8988T (cell line): ENCODE measurements around the gene PEX11G.

Experiments used
- DNase-seq: peaks from one replicate; pipeline ENCODE4 v3.0.0; 2011

The PEX11G gene

DNA sequence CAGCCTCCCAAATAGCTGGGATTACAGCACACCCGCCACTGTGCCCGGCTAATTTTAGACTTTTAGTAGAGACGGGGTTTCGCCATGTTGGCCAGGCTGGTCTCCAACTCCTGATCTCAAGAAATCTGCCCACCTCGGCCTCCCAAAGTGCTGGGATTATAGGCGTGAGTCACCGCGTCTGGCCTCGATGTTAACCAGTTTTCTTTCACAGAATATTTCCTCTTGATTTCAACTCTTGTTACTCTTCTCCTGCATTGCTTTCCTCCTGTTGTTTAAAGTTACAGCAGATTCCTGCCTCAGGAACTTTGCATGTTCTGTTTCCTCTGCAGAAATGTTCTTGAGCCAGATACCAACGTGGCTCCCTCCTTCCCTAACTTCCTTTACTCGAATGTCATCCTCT is 3.7 kb upstream of the PEX11G start:
- no peak for DNase-seq

DNA sequence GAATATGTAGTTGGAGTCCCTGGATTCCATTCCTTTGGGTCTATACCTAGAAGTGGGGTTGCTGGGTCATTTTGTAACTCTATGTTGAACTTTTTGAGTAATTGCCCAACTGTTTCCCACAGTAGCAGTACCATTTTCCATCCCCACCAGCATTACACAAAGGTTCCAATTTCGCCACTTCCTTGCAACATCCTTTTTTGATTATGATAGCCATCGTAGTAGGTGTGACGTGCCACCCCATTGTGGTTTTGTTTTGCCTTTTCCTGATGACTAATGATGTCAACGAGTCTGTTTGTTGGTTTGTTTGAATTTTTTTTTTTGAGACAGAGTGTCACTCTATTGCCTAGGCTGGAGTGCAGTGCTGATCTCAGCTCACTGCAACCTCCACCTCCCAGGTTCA is 3.3 kb upstream of the PEX11G start:
- DNase-seq, result no peak

DNA sequence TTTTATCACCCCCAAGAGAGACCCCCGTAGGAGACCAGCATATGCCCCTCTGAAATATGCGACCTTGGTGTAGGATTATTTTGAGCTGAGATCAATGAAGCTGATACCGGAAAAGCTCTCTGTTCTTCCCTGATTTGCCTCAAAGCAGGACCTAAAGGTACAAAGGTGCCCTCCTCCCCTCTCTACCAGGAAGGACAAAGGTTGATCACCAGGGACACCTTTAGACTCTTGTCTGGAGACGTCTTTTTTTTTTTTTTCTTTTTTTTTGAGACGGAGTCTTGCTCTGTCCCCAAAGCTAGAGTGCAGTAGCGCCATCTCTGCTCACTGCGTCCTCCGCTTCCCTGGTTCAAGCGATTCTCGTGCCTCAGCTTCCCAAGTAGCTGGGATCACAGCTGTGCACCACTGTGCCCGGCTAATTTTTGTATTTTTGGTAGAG is 792 bp upstream of the PEX11G start:
- DNase-seq, result no peak

DNA sequence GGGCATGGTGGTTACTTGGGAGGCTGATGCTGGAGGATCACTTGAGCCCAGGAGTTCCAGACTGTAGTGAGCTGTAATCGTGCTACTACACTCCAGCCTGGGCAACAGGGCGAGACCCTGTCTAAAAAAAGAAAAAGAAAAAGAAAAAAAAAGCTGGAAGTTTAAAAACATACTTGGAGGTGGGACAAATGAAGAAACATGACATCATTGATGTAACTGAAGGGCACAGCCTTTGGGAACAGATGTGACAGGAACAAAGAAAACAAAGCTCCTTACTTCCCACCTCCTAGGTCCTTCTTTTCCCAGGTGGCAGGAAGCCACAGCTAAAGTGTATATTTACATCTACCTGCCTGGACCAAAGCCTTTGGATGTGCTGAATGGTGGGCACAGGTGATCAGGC is 1.9 kb downstream of the PEX11G start:
- no peak for DNase-seq

DNA sequence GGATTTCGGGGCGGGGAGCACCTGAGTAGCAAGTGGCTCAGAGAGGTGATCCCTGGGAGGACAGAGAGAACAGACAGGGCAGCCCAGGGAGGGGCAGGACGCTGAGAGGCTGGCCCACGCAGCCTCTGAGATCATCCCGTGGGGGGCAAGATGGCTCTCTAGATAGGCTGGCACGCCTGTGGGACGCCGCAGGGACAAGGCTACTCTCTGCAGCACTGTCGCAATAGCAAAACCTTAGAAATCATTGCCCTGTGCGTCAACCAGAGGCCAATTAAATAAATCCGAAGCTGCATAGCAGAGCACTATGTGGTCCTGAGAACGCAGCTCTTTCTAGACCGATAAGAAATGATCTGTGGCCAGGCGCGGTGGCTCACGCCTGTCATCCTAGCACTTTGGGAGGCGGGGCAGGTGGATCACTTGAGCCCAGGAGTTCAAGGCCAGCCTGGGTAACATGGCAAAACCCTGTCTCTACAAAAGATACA is 5.1 kb downstream of the PEX11G start:
- DNase-seq, result no peak

DNA sequence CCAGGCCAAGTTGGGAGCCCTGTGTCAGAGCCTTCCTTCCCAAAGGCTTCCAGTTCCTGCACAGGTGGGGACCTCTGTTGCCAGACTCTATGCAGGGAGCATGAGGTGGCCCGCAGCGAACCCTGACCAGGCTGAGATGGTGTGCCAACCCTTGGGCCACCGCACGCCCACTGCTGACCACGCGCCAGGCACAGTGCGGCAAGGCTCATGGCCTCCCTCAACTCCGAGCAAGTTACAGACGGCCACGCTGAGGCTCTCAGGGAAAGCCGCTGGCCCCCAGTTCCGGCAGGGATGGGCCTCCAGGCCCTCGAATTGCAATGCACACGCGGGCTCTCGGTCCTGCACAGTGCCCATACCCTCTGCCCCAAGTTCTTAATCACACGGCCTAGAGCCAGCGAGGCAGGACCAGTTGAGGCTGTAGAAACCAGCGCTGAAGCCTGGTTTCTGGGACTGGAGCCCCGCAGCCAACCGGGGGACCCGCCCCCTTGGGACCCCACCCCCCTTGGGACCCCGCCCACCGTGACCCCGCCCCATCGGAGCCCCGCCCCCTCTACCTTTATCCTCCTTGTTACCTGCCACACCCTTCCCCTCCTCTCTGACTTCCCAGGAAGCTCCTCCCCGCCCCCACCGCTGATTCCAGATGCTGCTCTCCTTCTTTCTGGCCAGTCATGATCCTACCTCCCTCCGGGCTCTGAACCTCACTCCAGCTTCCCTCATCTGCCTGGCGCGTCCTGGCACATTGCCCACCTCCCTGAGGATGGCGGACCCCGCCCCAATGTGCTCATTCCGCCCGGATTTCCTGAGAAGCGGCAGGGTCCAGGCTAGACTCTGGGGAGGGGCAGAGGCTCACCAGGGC is 6.0 kb downstream of the PEX11G start:
- no peak for DNase-seq

DNA sequence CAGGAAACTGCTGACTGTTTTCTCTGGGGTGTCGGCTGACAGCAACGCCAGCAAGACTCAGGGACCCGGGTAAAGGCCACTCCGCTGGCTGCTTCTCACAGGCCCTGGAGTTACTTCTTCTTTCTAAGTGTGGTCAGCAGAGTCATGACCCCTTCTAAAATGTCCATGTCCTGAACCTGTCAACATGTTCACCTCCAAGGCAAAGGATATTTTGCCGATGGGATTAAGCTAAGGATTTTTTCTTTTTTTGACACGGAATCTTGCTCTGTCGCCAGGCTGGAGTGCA is 7.9 kb downstream of the PEX11G start:
- no peak for DNase-seq

DNA sequence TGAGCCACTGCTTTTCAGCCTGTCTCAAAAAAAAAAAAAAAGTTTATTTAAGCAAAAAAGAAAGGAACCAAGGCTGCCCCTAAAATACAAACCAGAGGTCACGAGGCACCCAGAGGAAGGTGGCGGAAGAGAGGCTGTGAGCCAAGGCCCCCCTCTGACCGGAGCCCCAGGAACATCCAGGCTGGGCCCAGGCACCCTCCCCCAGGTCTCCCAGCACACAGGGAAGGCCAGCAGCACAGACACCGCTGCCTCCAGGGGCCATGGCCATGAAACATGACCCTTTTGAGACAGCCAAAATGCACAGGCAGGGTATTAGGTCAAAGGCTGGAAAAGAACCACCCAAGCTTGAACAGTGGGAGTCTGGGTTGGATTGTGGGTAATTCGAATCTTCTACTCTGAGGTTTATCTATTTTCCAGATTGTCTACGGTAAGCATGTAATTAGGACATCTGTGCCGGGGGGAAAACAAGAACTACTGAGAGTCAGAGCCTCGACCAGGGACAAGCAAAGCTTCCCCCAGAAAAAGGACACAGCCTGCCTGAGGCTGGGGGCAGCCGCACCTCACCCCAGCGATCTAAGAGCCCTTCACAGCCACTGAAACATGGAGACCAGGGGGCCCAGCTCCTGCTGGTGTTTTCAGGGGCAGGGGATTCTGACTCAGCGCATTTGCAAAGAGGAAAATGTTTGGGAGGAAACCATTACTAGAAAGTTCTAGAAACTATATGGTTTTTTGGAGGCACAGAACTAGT is 8.4 kb downstream of the PEX11G start:
- DNase-seq, result no peak

DNA sequence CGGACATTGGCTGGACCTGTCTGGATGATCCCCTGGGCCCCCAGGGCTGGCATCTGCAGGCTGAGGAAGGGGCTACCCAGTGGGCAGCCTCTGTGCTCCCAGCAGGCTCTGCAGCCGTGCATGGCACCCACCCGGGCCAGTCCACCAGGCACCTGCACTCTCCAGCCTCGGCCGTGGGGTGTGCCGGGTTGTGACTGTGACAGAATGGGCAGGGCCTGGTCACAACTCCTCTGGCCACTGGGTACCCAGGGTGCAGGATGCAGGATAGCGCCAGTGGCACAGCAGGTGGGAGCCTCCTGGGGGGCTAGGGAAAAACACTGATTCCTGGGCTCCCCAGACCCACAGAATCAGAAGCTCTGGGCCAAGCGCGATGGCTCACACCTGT is 10.0 kb downstream of the PEX11G start:
- no peak for DNase-seq

DNA sequence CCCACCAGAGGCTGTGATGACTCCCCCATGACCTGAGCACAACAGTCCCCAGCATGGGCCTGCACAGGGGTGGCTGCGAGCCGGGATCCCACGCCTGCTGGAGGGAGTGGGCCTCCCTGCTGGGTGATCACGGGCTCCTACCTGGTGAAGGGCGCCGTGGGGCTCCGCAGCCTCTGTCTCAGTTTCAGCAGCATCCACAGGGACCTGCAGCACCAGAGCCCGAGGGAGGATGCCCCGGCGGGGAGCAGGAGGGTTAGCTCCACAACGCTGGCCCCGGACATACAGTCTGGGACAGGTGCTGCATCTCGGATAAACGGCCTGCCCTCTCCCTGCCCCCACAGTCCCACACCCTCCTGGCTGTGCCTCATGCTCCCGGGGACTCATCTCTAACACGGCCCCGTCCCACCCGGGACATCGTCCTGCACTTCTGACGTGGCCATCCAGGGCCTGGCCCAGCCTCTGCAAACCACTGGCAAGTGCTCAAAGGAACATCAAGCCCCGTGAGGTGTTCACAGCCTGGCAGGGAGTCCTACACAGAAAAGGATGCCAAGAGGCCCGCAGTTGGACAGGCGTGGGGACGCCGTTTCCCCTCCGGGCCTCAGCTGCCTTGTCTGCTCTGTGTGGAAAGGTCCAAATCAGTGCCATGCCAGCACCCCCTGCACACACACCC is 10.5 kb downstream of the PEX11G start:
- DNase-seq, result no peak

DNA sequence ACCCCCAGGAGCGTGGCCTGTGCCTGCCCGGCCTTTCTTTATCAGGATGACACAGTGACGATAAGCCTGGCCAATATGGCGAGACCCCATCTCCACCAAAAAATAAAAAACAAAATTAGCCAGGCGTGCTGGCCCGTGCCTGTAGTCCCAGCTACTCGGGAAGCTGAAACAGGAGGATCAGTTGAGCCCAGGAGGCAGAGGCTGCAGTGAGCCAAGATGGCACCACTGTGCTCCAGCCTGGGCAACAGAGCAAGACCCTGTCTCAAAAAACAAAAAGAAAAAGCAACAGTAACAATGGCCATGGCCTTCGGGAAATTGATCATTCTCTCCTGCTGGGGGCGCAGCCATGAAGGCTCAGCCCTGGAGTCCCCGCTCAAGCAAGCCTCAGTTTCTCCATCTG is 11.1 kb downstream of the PEX11G start:
- DNase-seq, result no peak

DNA sequence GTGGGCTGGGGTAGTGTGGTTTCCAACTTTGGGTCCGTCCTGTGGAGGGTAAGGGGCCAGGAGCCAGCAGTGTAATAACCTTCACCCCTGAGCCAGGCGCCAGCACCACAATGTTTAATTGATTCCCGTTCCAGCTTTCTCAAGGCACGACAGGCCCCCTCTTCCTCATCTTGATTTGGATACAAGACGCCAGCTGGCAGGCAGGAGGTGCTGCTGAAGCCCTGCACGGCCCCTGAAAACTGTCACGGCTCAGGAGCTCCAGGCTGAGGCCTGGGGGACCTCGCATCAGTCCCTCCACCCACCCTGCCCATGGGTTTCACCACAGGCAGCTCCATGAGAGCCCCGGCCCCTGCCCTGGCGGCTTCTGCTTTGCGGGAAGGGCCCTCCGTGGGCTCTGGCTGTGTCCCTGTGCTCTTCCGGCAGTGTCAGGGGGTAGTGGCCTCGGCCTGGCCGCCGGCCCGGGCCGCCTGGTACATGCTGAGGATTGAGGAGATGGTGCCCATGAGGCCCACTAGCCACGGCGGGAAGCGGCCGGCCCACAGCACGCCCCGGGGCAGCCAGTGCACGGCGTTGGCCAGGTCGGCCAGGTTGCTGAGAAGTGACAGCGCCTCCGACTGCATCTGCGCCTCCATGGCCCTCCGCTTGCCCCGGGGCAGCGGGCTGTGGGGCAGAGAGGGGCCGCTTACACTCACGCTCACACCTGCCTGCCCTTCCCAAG is 11.9 kb downstream of the PEX11G start:
- no peak for DNase-seq

DNA sequence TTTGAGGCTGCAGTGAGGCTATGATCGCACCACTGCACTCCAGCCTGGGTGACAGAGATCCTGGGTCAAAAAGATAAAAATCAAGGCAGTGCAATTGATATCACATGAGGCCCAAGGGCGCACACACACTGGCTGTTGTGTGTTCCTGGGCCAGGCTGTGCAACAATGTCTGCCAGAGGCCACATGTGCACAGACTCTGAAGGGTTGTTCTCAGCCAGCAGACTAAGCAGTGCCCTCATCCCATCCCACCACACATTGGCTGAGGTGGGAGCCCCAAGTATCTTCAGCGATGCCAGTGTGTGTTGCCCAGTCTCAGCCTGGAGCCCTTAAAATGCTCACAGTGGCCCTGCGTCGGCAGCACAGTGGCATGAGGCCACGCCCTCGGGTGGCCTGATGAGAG is 12.6 kb downstream of the PEX11G start:
- no peak for DNase-seq

DNA sequence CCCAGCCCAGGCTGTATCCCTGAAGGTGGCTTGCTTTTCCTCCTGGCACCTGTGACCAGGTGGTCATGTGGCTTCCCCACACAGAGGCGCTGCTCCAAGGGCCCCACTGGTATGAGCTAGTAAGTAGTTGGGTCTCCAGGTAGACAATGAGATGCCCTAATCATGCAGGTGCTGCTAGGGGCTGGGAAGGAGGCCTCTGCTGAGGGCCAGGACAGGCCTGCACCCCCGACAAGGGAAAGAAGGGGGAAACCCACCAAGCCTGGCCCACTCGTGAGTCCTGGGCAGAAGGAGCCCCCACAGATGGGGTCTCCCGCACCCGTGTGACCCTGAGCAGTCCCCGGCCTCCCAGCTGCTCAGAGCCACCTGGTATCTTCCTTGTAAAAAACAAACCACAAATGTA is 13.2 kb downstream of the PEX11G start:
- DNase-seq, result no peak

DNA sequence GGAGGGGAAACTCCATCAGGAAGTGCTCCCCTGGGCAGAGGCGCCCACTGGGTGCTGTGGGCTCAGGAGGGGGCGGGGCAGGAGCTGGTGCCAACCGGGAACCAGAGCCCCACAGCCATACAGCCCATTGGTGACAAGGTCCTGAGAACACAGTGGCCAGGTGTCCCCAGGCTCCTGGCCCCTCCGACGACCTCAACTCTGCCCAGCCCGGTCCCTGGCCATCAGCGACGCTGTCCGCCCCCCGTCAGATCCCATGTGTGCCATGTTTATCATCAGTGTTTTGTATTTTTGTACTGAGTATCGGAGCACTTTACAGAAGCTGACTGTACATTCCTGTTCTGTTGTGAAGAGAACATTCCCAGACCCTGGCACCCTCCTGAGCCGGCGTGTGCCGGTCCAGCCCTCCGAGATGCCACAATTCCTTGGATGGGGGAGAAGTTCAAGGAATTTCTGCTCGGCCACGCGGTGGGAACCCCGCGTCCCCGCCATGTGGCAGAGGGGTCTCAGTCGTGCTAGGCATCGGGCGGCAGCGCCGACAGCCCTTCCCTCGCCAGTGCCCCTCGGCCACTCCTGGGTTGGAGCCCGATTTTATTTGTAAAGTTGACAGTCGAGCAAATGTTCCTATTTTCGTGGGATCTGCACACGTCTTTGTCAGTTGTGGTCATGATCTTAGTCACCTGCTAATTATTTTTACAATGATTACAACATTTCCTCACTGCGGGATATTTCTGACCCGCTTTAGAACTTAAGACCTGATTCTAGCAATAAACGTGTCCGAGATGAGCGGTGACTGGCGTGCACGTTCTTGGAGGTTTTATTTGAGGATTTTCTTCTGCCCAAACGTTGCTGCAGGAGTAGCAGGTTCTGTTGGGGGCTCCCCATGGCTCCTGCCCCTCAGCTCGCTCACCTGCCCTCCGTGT is 16.9 kb downstream of the PEX11G start:
- DNase-seq, result no peak

DNA sequence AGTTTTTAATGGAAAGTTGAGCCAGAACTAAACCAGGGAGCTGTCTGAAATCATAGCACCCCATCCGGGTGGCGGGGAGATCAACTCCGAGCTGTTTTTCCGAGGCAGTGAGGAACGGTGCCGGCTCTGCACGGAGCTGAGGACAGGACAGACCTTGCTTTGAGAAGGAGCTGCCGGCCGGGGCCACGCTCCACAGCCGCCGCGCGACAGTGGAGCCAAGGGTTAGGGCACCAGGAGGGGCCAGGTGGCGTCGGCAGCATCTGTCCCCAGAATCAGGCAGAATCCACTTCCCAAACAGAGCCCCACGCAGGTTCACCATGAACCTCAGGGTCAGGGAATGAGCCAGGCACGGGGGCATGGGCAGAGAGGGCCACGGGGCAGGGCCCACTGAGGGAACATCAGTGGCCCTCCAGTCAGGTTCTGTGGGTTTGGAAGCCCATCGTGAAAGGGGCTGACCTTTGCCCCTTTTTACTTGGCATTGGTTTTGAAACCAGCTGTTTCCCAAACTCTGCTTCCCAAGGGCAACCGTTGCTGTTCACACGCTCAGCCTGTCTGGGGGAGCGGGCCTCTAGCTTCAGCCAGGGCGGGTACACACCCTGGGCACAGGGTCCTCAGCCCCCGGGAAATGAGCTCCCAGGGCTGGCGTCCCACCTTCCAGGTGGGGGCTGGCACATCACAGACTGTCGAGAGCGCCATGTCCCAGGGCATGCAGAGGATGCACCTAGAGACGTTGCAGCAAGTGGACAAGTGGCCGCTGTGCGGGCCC is 18.1 kb downstream of the PEX11G start:
- no peak for DNase-seq

DNA sequence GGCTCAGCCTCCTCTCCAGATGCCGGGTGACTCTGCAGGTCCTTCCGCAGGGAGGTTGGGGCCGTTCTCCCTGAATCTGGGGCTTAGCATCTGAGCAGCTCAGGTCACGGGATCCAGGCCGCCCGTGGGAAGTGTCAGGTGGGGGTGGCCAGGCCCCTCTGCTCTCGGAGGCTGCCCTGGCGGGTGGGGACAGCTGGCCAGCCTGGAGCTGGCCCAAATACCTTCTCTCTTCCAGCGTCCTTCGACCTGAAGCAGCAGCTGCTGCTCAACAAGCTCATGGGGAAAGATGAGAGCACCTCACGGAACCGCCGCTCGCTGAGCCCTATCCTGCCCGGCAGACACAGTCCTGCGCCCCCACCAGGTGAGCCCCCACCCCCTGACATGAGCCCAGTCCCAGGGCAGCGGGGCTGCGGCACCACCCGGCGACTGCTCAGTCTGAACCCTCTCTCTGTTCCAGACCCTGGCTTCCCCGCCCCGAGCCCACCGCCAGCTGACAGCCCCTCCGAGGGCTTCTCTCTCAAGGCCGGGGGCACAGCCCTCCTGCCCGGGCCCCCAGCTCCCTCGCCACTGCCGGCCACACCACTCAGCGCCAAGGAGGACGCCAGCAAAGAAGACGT is 19.1 kb downstream of the PEX11G start:
- no peak for DNase-seq

DNA sequence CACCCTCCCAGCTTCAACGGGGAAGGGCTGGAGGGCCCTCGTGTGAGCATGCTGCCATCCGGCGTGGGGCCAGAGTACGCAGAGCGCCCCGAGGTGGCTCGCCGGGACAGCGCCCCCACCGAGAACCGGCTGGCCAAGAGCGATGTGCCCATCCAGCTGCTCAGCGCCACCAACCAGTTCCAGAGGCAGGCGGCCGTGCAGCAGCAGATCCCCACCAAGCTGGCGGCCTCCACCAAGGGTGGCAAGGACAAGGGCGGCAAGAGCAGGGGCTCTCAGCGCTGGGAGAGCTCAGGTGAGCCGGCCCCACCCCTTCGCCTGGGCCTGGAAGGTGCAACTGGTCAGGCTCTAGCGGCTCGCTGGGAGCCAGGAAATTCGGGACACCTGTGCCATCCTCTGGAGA is 20.0 kb downstream of the PEX11G start:
- no peak for DNase-seq

DNA sequence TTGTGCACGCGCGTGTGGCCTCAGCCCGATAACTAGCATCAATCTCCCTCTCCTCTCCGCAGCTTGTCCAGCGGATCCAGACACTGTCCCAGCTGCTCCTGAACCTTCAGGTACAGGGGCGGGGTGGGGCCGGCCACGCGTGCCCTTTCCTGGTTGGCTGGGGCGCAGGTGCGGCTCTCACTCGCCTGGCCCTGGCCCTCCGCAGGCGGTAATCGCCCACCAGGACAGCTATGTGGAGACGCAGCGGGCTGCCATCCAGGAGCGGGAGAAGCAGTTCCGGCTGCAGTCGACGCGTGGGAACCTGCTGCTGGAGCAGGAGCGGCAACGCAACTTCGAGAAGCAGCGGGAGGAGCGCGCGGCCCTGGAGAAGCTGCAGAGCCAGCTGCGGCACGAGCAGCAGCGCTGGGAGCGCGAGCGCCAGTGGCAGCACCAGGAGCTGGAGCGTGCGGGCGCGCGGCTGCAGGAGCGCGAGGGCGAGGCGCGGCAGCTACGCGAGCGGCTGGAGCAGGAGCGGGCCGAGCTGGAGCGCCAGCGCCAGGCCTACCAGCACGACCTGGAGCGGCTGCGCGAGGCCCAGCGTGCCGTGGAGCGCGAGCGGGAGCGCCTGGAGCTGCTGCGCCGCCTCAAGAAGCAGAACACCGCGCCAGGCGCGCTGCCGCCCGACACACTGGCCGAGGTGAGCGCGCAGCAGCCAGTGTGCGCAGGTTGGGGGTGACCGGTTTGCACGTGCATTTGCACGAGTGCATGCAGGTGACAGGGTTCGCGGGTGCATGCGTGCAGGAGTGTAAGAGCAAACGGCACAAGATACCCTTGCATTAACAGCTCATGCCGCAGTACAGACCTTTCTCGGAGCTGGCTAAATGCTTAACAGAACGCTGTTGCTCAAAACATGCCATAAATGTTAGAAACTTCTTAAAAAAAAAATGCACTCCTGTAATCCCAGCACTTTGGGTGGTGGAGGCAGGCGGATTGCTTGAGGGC is 21.5 kb downstream of the PEX11G start:
- no peak for DNase-seq

DNA sequence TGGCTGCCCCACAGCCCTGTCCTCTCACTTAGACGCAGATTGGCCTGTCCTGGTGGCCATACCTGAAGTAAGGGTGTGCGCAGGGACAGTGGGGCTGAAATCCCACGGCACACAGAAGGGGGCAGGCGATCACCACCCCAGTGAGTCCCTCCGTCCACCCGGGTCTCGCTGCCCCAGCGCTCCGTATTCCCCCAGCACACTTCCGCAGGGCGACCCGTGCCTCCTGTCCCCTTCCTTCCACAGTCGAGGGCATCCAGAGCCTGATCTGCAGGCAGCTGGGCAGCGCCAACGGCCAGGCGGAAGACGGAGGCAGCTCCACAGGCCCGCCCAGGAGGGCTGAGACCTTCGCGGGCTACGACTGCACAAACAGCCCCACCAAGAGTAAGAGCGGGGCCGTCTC is 25.3 kb downstream of the PEX11G start:
- no peak for DNase-seq
